HCT116 (cell line): ENCODE data around the gene SEH1L. TPM values are rescaled to one million over a fixed set of nuclear protein-coding genes. Genes with fewer than 3 reads are reported as not detected.

Experiments
- ATAC-seq: fragments of 200-7000 bp; cut with Tn5 transposase; 2 replicates; pipeline ENCODE4 v1.9.1; 2020; ENCODE audit warnings: mild to moderate bottlenecking, moderate library complexity
- BruUV-seq: library from RNA; stranded (reverse); fragments of 400-500 nt; replicated peaks from 2 replicates; lab custom pipeline; 2021; lab: Mats Ljungman, UMichigan
- CTCF ChIA-PET: fragments of 300-600 bp; sonication (Branson Sonifier 250); formaldehyde crosslinking; loops from one replicate; lab custom pipeline; 2021; ENCODE audit warnings: antibody characterized with exemption; lab: Charles Lee
- POLR2A ChIA-PET: fragments of 300-600, 350-600 bp; sonication (Branson Sonifier 250); formaldehyde crosslinking; loops from one replicate; lab custom pipeline; 2021; ENCODE audit warnings: antibody characterized with exemption; lab: Charles Lee
- RAD21 ChIA-PET, 2 experiments: fragments of 300-600 bp; sonication (Branson Sonifier 250); formaldehyde crosslinking; loops; one replicate each; lab custom pipeline; 2023; ENCODE audit warnings: low total read pairs in 2 of 2; ENCODE audit not compliant: uncharacterized antibody in 2 of 2, unreplicated experiment in 2 of 2, low non-redundant PET in 1 of 2; lab: Charles Lee
- DNase-seq: peaks from one replicate; pipeline ENCODE4 v3.0.0-alpha.2; 2010; ENCODE audit warnings: low read depth, low spot score
- H2AFZ ChIP-seq: fragments of 200-600 bp; shearing (Covaris generic), sonication (generic); 2 replicates; pipeline ENCODE4 v1.6.1; 2017; ENCODE audit warnings: low read depth, mixed run types, mixed read lengths, antibody characterized with exemption, low read length; ENCODE audit not compliant: poor library complexity, severe bottlenecking
- H3K27ac ChIP-seq: 2 replicates; pipeline ENCODE4 v1.5.1; 2012; ENCODE audit warnings: low read depth, low read length
- H3K27me3 ChIP-seq: fragments of 200-600 bp; sonication (generic); 2 replicates; pipeline ENCODE4 v1.6.1; 2016; ENCODE audit warnings: mixed run types, low read length, mixed read lengths; ENCODE audit not compliant: insufficient read depth
- H3K36me3 ChIP-seq, 2 experiments: fragments of 200-500 bp in 1 of 2; fragments of 200-600 bp in 1 of 2; sonication (Bioruptor generic) in 1 of 2; sonication (generic) in 1 of 2; 2 replicates each; pipeline versions ENCODE4 v1.5.1 to v1.6.1; 2014 to 2016; ENCODE audit warnings: low read length in 2 of 2, inconsistent platforms in 1 of 2, mixed read lengths in 1 of 2, mixed run types in 1 of 2; ENCODE audit not compliant: insufficient read depth in 2 of 2, control insufficient read depth in 1 of 2
- H3K4me1 ChIP-seq, 2 experiments: fragments of 200-600 bp in 1 of 2; sonication (generic) in 1 of 2; 2 replicates each; pipeline versions ENCODE4 v1.5.1 to v1.6.1; 2012 to 2017; ENCODE audit warnings: low read length in 2 of 2, inconsistent platforms in 1 of 2, mild to moderate bottlenecking in 1 of 2, mixed read lengths in 1 of 2, mixed run types in 1 of 2, moderate library complexity in 1 of 2; ENCODE audit not compliant: insufficient read depth in 2 of 2, control insufficient read depth in 1 of 2
- H3K4me2 ChIP-seq: fragments of 200-600 bp; sonication (generic); 2 replicates; pipeline ENCODE4 v1.6.1; 2017; ENCODE audit warnings: mixed run types, low read length, mixed read lengths
- H3K4me3 ChIP-seq, 2 experiments: fragments of 200-600 bp in 1 of 2; sonication (generic) in 1 of 2; replicated peaks in 1 of 2; 2 replicates each; pipeline ENCODE4 v1.5.1; 2011 to 2016; ENCODE audit warnings: low read length in 2 of 2, control low read depth in 1 of 2, low read depth in 1 of 2, mild to moderate bottlenecking in 1 of 2, mixed read lengths in 1 of 2, mixed run types in 1 of 2
- H3K79me2 ChIP-seq: fragments of 200-600 bp; sonication (generic); 2 replicates; pipeline ENCODE4 v1.6.1; 2017; ENCODE audit warnings: mild to moderate bottlenecking, mixed run types, low read length, moderate library complexity, mixed read lengths; ENCODE audit not compliant: insufficient read depth
- H3K9ac ChIP-seq: fragments of 200-600 bp; sonication (generic); 2 replicates; pipeline ENCODE4 v1.6.1; 2016; ENCODE audit warnings: low read length, mixed read lengths
- H3K9me2 ChIP-seq: fragments of 200-600 bp; sonication (generic), shearing (Covaris generic); 2 replicates; pipeline ENCODE4 v1.6.1; 2017; ENCODE audit warnings: mixed run types, mild to moderate bottlenecking, moderate library complexity; ENCODE audit not compliant: insufficient read depth
- H3K9me3 ChIP-seq, 2 experiments: fragments of 200-500 bp in 1 of 2; fragments of 200-600 bp in 1 of 2; sonication (Bioruptor generic) in 1 of 2; sonication (generic) in 1 of 2; 2 replicates each; pipeline ENCODE4 v1.6.1; 2014 to 2017; ENCODE audit warnings: low read length in 2 of 2, mixed read lengths in 2 of 2, inconsistent platforms in 1 of 2, low read depth in 1 of 2, mild to moderate bottlenecking in 1 of 2, mixed run types in 1 of 2, moderate library complexity in 1 of 2; ENCODE audit not compliant: control insufficient read depth in 1 of 2, insufficient read depth in 1 of 2
- H4K20me1 ChIP-seq: fragments of 200-600 bp; sonication (generic), shearing (Covaris generic); 2 replicates; pipeline ENCODE4 v1.6.1; 2017; ENCODE audit warnings: mixed run types, mild to moderate bottlenecking, moderate library complexity; ENCODE audit not compliant: insufficient read depth
- ATF3 ChIP-seq: IDR thresholded peaks from 2 replicates; pipeline ENCODE4 v1.6.1; 2012
- CBX3 ChIP-seq: IDR thresholded peaks from 2 replicates; pipeline ENCODE4 v1.6.1; 2012; ENCODE audit warnings: low read depth
- CEBPB ChIP-seq: IDR thresholded peaks from 2 replicates; pipeline ENCODE4 v1.6.1; 2012; ENCODE audit warnings: low read depth
- EGR1 ChIP-seq: IDR thresholded peaks from 2 replicates; pipeline ENCODE4 v1.6.1; 2012; ENCODE audit warnings: low read depth
- ELF1 ChIP-seq: IDR thresholded peaks from 2 replicates; pipeline ENCODE4 v1.6.1; 2012; ENCODE audit warnings: low read depth, borderline replicate concordance
- FOSL1 ChIP-seq: IDR thresholded peaks from 2 replicates; pipeline ENCODE4 v1.6.1; 2012; ENCODE audit warnings: low read depth
- JUND ChIP-seq: IDR thresholded peaks from 2 replicates; pipeline ENCODE4 v1.6.1; 2012
- POLR2A ChIP-seq: IDR thresholded peaks from 2 replicates; pipeline ENCODE4 v1.7.0; 2011; ENCODE audit warnings: borderline replicate concordance; ENCODE audit not compliant: insufficient read depth, insufficient read length; ENCODE audit errors: extremely low read depth
- RAD21 ChIP-seq: IDR thresholded peaks from 2 replicates; pipeline ENCODE4 v1.6.1; 2012; ENCODE audit warnings: low read depth, mild to moderate bottlenecking
- REST ChIP-seq: IDR thresholded peaks from 2 replicates; pipeline ENCODE4 v1.6.1; 2012; ENCODE audit warnings: low read depth
- SIN3A ChIP-seq: IDR thresholded peaks from 2 replicates; pipeline ENCODE4 v1.6.1; 2012; ENCODE audit warnings: low read depth
- SP1 ChIP-seq: IDR thresholded peaks from 2 replicates; pipeline ENCODE4 v1.6.1; 2012; ENCODE audit warnings: low read depth
- SRF ChIP-seq: IDR thresholded peaks from 2 replicates; pipeline ENCODE4 v1.6.1; 2012; ENCODE audit warnings: low read depth
- ZBTB33 ChIP-seq: IDR thresholded peaks from 2 replicates; pipeline ENCODE4 v1.6.1; 2011; ENCODE audit warnings: mild to moderate bottlenecking, low read length, moderate library complexity; ENCODE audit not compliant: insufficient replicate concordance; ENCODE audit errors: extremely low read depth
- ZFX ChIP-seq: fragments of 450-650 bp; IDR thresholded peaks from 2 replicates; pipeline ENCODE4 v1.6.1; 2017
- intact Hi-C: fragments of 100-400 bp; cut with micrococcal nuclease; formaldehyde crosslinking; loops from 2 replicates; pipeline ENCODE4 v1.10.0; 2022
- total RNA-seq: library from RNA; stranded (reverse); gene quantifications from one replicate; pipeline ENCODE4 v1.2.1, GENCODE V29; 2021; ENCODE audit not compliant: unreplicated experiment
- TF ChIP-seq, protein P1 (sequence below): IDR thresholded peaks from 2 replicates; pipeline ENCODE4 v1.6.1; 2012

SEH1L gene
- total RNA-seq, 1 experiment from 2014 or later, result 83.7 TPM

GRCh38 chr18:13005289-13005688 is 57.5 kb downstream of the SEH1L start (continued):
- TF ChIP-seq RAD21, result no peak
- TF ChIP-seq CEBPB, result no peak
- TF ChIP-seq, protein P1, sequence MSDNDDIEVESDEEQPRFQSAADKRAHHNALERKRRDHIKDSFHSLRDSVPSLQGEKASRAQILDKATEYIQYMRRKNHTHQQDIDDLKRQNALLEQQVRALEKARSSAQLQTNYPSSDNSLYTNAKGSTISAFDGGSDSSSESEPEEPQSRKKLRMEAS, result no peak
- TF ChIP-seq SRF, result no peak
- no peak for TF ChIP-seq CBX3
- no peak for TF ChIP-seq ATF3
- no peak for TF ChIP-seq POLR2A
- no peak for TF ChIP-seq JUND
- TF ChIP-seq REST, result no peak

DNA sequence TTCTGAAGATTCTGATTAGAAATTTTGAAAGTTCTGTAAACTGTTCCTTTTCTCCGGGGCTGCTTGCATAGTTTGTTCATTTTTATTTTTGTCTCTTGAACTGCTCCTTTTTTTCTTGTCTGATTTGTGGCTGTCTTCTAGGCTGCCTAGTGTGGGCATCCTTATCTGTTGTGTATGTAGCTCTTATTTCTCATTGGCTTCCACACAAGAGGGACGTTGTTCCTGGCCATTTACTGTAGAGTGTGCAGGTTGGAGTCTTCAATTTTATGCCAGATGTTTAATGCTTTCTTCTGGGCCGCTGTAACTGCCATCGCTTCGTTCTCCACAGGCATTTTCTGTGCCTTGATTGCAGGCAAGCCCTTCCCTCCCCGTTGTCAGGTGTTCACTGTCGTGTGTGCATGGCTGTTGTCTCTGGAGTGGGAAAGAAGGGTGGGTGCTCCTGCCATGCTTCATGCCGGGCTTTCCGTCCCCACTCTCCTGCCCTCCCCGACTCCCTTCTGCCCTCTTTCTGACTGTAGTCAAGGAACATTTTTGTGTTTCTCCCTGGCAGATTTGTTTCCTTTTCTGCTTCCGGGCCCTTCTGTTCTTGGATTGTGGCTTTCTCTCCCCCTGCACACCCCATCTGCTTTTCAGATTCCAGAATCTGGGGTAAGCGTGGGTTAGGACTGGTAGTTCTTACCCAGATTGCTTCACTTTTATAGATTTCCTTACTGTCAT is 58.9 kb downstream of the SEH1L start:
- Histone ChIP-seq H3K27me3 (no peaks in the 10 kb centered on the region), H4K20me1 (no peaks in the 10 kb centered on the region), H3K79me2 (peaks cover 62% of the 10 kb centered on the region), H3K4me2 (no peak overlapping the region), H3K36me3 (peaks cover 18 to 30% of the 10 kb centered on the region in 2 experiments; a peak in 3 of 4 replicates), H3K27ac (no peak overlapping the region), H3K9ac (no peak overlapping the region), H2AFZ (no peak overlapping the region), H3K9me2 (no peaks in the 10 kb centered on the region), H3K4me3 (no peak overlapping the region), H3K9me3 (no peaks in the 10 kb centered on the region), H3K4me1 (no peaks in the 10 kb centered on the region)
- DNase-seq, result no peak
- intact Hi-C loops, result no loop called here
- ChIA-PET CTCF (interaction anchor here (2.8 kb wide), 1 partner anchor 9 kb away, joined by 8 read pairs; no protein-coding TSS in a partner anchor), POLR2A (no interaction called here), RAD21 (no interaction called here)
- BruUV-seq, result no TSS peak
- no peak for ATAC-seq
- TF ChIP-seq CBX3 (no peak), ZFX (no peak), SP1 (no peak), ELF1 (no peak), REST (no peak), ZBTB33 (no peak), RAD21 (no peak), CEBPB (no peak), FOSL1 (no peak), EGR1 (no peak), SIN3A (no peak)
